Stimulated activated naive CD4-positive, alpha-beta T cell (primary cell): ENCODE data around the gene ABHD14A.

ENCODE experiments used
- DNase-seq, 6 experiments: peaks; one replicate each; lab custom pipeline; 2025; lab: John Stamatoyannopoulos, UW

Gene ABHD14A

DNA sequence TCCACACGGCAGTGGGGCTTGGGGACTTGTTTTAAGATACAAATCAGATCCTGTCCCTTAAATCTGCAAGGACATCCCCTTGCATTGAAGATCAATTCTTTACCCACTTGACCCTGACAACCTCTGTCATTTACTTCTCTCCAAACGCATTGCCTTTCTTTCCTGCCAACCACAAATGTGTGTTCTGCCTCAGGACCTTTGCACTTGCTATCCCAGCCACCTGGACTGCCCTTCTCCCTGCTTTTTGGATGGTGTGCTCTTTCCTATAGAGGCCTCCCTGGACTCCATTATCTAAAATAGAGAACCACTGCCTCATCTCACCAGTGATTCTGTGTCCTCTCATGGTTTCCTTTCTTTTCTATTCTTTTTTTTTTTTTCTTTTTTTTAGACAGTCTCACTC lies 22.3 kb downstream of the ABHD14A start:
- DNase-seq = no peak

DNA sequence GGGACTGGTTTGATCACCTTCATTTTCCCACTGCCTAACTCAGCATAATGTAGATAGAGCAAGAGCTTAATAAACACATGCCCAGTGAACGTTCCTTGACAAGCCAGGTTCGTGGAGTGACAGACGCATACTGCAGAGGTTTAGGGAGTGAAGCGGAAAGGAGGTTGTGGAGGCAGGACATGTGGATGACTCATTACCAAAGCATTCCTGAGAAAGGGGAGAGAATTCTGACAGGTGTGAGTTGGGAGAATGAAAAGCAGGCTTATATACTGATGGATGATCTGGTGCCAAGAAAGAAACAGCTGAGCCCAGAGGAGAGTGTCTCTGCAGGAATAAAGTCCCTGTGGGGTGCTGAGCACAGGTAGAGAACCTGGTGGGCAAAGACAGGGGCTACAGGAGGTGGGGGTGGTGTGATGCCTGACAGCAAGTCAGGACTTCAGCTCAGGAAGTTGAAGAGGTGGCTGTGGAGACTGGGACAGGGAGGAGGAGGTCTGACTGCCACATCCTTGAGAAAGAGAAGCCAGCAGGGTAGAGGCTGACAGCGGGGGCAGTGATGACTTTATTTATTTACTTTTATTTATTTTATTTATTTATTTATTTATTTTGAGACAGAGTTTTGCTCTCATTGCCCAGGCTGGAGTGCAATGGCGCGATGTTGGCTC lies 23.2 kb downstream of the ABHD14A start:
- DNase-seq = no peak

DNA sequence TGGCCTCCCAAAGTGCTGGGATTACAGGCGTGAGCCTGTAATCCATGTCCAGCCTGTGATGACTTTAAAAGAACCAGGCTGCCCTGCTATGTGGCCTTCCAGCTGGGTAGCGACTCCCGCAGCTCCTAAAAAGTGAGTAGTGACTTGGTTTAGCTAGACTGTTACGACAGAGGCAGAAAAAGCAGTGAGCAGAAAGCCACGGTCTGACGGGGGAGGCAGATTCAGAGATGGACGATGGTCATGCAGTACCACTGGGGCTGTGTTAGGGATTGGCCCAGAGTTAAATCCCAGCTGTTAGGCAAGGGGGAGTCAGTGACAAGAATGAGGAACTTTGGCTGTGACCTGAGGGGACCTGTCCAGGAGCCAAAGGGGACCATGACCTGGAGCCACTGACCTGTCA lies 23.9 kb downstream of the ABHD14A start:
- no peak for DNase-seq

DNA sequence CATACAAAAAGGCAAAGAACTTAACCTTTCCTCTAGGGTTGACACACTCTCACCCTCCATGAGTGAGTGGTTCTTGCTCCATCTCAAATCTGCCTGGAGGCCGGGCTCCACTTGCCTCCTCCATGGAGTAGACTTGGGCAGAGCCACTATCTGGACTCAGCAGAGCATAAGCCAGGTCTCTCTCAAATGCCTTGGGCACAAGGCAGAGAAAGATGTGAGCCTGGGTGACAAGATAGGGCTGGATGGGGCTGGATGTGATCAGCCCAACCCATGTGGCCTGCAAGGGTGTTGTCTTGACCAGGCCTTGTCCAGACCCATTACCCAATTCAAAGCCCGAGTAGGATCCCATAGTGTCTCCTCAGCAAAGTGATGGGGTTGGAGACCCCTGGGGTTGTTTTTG lies 25.0 kb downstream of the ABHD14A start:
- DNase-seq = no peak

DNA sequence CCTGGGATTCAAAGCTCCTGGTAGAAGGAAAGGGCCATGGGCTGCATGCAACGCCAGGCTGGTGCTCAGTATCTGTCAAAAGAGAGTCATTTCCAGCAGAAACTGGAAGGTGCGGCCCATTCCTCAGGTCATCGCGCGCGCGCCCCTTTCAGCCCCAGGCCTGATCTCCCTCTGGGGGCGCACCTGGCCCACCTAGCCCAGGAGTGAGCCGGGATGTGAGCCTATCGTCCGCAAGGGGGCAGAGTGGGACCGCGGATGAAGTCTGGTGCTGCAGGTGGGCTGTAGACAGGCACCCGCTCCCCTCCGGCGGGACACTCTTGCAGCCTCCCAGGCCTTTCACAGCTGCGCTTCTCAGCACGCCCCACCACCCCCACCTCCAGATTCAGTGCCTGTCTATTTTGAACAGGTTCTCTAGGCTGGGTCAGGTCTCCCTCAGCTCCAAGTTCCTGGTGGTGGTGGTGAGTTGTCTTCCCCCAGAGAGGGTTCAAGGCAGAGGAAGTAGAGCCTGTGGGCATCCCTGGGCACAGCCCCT lies 26.6 kb downstream of the ABHD14A start:
- peak; percentile 62 to 89 (median 82) for DNase-seq

DNA sequence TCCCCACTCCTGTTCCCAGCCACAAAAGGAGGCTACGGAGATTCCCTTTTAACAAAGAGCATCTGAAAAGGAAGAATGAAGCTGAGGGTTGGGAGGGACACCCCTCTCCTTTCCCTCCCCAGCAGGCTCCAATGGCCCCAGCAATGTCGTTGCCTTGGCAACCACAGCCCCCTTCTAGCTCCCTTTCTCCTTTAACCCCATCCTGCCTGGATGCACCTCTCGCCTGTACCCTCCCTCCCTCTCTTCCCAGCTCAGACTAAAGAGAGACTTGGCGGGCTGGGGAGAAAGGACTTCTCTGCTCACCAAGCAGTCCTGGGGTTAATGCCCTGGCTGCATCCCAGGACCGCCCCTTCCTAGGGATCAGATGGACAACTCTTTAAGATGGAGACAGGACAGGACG lies 27.9 kb downstream of the ABHD14A start:
- no peak for DNase-seq

DNA sequence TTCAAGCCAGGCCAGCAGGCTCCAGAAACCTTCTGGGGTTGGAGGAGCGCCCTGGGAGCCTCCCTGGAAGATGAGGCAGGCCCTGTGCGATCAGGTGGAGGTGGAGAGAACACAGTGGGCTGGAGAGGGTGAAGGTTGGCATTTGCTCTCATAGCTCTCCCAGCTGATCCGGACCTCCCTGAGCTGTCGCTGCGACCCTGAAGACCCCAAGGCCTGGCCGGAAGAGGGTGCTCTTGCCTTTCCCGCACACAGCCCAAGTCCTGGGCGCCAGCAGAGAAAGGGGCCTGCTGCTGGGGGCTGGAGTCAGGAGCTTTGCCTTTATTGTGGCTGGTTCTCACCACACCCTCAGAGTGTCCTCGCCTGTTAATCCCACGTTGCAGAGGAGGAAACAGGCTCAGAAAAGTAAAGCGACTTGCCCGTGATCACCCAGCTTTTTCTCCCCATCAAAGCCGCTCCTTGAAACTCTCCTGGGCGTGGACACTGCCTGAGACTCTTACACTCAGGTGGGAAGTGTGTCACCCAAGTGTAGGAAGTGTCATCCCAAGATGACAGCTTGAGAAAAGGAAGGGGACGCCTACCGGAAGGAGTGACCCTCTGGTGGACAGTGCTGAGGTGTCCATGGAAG lies 29.4 kb downstream of the ABHD14A start:
- no peak for DNase-seq

DNA sequence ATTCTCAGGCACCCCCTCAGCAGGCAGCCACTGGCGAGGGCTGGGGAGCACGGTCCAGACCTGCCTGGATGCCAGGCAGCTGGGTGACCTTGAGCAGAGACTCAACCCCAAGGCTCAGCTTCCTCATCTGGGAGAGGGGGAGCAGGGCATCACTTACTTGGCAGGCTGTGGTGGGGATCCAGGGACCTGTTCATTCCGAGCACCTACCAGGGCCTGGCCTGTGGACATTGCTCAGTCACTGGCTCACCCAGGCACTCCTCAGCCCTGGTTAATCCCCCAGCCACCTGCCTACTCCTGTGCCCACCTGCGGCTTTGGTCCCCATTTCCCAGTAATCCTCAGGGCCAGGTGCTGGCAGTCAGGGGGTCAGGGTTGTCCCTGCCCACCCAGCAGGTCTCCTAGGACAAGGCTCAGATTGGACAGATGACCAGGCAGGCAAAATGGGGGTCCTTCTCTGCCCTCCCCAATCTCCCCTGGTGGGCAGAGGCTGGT lies 30.1 kb downstream of the ABHD14A start:
- no peak for DNase-seq

DNA sequence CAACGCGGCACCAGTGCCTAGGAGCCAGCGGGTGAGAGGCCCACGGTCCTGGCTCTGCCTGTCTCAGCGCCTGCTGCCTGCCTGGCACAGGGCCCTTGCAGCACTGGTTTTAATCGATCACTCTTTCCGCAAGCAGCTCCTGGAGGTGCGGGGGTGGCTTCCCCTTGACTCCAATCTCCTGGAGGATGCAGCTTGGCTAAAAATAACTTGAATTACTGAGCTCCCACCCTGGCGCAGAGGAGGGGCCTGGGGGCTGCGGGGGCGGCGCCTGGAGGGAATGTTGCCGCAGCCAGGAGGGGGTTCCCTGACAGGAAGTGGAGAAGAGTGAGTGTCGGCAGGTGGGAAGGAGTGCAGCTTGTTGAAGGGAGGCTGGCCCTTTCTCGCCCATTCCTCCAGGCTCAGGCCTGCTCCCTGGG lies 30.7 kb downstream of the ABHD14A start:
- DNase-seq = peak in 1 of 6 experiments; percentile 13

DNA sequence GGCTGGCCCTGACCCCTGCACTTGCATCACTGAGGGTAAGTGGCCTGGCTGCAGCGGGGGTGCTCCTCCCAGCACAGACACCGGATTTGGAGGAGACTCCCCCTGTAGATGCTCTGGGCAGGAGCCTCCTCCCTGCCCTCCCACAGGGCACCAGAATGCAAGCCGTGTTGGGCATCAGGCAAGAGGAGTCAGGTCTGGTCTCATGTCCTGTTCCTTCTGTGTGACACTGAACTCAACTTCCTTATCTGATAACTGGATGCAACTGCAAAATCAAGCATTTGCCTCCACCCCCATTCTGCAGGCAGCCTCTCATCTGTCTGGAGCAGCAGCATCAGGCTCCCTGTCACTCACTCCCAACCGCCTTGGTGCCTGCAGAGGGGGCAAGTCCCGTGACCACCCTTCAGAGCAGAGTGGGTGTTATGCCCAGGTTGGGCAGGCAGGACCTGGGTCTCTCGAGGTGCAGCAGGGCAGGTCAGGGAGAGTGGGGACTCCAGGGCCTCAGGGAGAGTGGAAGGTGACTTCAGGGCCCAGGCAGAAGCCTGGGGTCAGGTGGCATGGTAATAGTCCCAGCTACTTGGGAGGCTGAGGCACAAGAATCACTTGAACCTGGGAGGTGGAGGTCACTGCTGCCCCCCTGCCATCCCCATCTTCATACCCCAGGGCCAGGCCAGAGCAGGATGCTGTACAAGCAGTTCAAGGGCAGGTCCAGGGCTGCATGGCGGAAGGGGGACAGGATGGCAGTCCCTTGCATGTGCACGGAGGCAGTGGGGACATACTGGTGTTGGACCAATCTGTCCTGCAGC lies 31.4 kb downstream of the ABHD14A start:
- no peak for DNase-seq

DNA sequence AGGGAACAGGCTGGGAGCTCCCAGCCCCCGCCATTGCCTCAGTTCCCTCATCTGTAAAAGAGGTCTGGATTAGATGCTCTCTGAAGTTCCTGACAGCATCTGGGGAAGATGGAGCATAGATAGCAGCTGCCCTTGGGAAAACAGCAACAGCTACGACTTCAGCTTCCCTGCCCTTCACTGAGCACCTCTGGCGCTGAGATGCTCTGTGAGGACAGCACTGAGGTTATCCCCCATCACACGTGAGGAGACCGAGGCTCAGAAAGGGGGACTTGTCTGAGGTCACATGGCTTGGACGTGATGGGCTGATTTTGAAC lies 31.9 kb downstream of the ABHD14A start:
- no peak for DNase-seq

DNA sequence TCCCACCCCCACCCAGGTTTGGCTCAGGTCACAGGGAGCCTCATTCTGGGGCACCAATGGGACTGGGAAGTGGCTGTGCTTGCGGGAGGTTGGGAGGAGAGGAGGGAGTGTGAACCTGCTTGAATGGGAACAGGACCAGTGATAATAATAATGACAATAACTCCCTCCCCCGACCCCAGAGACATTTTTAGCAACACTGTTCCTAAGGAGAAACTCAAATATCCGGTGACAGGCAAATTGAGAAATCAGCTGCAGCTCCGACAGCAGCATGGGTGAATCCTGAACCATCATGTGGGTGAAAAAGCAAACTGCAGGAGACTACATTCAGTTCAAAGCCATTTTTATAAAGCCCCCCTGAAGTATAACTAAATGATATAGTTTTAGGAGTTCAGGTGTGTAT lies 32.4 kb downstream of the ABHD14A start:
- no peak for DNase-seq

DNA sequence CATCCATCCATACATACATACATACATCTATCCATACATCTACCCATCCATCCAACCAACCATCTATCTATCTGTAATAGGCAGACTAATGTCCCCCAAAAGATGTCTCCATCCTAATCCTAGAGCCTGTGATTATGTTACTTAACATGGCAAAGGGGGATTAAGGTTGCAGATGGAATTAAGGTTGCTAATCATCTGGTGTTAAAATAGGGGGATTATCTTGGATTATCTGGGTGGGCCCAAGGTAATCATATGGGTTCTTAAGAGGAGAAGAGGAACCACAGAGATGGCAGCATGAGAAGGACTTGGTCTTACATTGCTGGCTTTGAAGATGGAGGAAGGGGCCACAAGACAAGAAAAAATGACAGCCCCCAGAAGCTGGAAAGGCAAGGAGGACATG lies 35.6 kb downstream of the ABHD14A start:
- DNase-seq = no peak

DNA sequence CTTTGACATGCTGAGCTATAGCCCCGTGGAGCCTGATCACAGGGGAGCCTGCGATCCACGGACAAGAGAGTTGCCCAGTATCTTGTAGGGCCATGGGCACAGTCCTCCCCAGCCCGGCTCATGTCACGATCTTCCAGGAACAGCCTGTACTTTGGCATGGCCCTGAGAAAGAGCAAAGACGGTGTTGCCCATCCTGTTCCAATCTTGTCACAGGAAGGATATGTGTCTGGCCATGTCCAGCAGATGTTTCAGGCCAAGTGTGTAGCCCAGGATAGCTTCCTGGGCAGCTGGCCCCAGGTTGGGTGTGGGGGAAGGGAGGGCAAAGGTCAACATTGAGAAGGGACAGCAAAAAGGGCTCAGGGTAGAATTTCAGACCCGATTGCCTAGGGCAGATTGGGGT lies 37.8 kb downstream of the ABHD14A start:
- DNase-seq = no peak

DNA sequence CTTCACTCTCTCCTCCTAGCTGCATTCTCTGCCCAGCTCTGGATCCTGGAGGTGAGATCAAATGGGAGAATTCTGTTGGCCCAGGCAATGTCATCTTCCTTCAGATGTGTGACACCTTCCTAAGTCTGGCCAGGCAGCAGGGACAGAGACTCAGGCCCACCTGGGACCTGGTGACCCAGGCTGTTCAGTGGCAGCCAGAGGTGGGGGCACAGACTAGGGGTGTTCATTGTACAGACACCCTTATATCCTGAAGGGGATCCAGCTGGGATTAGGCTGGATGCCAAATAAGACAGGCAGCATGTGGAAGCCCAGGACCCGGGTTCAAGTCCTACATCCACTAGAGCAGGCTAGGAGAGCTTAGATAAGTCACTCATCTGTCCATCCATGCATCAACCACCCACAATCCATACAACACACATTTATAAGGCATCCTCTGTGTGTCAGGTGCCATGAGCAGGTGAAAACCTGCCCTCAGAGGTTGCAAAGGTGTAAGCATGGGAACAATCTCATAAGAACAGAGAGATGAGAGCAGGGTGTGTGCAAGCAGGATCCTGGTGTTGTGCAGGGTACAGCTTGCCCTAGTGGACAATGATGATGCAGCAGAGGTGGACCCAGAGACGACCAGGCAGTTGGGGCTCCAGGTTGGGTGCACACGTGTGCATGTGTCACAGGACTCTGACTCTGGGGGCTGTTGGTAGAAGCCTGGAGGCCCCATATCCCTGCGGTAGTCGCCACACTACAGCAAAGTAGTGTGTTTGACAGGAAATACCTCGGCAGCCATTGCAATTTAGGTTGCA lies 39.1 kb downstream of the ABHD14A start:
- no peak for DNase-seq

DNA sequence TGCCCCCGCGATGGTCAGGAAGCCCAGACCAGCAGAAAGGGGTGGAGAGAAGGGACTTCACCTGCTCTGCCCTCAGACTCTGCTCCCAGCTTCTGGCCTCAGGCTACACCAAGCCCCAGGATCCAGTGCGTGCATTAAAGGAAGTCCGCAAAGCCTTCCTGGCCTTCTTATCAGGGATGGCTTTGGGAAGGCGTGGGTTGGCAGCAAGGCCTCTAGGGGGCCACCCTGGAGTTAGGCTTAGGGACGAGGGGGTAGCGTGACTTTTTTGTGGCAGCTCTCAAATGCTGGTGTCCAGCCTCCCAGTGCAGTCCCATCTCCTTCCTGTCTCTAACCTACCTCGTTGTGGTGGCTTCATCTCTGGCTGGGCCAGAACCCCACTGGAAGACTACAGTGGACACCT lies 39.7 kb downstream of the ABHD14A start:
- no peak for DNase-seq

DNA sequence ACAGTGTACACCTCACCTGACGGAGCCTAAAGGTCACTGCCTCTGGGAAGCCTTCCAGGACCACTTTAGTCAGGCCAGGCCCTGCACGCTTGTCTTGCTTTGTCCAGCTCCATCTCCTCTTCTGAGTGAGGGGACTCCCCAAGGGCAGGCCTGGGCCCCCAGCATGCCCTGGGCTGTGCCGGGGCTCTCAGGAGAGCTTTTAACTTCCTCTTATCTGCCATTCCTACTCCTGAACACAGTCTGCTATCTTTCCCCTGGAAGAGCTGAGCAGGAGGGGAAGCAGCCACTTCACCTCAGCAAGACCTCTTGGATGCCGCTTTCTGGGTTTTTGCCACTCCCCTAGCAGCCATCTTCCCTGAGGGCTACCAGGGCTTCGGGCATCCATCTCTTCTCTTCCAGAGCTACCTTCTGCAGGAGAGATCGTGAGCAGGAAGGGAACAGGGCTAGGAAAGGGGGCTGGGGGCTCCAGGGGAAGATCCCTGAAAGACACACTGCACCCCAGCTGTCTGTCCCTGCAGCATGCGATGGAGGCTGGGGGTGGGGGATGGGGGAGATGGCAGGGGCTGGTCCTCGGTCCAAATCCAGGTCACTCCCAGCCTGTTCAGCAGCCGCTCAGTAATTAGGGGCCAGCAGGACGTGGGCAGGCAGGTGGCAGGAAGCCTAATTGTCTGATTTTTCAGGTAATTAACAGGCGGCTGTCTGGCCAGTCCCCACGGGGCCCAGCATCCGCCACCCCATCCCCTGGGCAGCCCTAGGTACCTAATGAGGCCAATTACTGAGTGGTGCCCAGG lies 40.8 kb downstream of the ABHD14A start:
- no peak for DNase-seq

DNA sequence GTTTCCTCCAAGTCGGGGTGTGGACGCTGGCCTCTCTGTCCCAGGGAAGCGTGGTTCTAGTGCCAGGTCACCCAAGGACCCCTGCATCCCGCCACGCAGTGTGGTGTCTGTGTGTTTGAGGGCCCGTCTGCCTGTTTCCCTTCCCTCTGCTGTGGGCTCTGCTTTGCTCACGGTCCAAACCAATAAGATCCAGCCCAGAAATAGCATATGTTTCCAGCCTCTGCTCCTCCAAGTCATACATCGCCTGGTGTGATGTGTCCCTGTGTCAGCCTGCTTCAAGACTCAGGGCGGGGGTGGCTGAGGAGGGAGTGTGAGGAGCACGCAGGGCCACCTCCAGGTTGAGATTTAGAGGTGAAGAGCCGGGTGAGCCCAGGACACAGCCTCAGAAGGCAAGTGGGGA lies 42.7 kb downstream of the ABHD14A start:
- DNase-seq = no peak

DNA sequence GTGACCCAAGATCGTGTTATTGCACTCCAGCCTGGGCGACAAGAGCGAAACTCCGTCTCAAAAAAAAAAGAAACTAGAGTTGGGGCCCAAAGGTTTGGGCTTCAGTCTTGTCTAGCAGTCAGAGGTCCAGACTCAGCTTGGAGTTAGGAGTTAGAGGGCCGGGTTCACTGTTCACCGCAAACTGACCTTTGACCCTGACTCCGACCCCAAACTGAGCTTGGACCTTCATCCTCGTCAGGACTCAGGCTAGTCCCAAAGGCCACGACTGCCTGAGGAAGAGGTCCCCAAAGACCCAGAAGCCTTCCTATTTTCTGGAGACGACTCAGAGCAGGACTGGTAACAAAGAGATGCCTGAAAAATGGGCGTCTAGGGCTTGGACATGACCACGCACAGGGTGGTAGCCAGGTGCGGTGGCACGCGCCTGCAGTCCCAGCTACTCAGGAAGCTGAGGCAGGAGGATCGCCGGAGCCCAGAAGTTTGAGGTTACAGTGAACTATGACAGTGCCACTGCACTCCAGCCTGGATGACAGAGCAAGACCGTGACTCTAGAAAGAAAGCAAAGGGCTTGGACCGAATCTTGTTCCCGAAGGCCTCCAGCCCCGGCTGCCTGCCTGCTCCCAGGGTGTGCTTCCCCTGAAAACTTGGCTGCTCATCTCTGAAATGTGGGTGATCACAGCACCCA lies 43.6 kb downstream of the ABHD14A start:
- no peak for DNase-seq

DNA sequence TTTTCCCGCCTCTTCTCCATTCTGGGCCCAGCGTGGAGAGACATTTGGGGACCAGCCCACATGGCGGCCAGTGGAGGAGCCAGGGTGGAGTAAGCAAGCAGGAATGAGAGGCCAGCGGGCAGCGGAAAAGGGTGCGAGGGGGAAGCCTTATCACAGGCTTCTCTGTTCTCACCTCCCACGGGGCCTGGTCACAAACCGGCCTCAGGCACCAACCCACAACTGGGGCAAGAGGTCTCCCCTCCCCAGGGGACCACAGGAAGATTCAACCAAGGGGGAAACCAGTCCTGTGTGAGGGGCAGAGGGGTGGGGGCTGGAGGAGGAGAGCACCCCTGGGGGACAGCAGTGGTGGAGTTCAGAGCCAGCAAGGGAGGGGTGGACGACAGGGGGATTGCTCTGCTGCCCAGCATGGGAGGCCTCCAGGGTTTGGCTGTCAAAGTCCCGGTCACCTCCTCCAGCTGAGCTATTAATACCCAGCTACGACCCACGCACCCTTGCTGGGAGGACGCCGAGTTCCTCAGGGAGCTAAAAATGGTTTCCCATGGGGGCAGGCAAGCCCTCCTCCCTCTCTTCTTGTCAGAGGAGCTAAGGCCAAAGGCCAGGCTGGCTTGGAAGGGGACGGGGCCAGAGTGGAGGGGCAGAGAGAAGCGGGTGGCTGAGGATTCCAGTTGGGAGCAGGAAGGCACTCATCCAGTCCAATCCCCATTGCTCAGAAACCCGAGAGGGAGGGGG lies 44.7 kb downstream of the ABHD14A start:
- no peak for DNase-seq
